ENCODE results near the gene OFD1.

Gene OFD1, protein sequence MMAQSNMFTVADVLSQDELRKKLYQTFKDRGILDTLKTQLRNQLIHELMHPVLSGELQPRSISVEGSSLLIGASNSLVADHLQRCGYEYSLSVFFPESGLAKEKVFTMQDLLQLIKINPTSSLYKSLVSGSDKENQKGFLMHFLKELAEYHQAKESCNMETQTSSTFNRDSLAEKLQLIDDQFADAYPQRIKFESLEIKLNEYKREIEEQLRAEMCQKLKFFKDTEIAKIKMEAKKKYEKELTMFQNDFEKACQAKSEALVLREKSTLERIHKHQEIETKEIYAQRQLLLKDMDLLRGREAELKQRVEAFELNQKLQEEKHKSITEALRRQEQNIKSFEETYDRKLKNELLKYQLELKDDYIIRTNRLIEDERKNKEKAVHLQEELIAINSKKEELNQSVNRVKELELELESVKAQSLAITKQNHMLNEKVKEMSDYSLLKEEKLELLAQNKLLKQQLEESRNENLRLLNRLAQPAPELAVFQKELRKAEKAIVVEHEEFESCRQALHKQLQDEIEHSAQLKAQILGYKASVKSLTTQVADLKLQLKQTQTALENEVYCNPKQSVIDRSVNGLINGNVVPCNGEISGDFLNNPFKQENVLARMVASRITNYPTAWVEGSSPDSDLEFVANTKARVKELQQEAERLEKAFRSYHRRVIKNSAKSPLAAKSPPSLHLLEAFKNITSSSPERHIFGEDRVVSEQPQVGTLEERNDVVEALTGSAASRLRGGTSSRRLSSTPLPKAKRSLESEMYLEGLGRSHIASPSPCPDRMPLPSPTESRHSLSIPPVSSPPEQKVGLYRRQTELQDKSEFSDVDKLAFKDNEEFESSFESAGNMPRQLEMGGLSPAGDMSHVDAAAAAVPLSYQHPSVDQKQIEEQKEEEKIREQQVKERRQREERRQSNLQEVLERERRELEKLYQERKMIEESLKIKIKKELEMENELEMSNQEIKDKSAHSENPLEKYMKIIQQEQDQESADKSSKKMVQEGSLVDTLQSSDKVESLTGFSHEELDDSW

DNA sequence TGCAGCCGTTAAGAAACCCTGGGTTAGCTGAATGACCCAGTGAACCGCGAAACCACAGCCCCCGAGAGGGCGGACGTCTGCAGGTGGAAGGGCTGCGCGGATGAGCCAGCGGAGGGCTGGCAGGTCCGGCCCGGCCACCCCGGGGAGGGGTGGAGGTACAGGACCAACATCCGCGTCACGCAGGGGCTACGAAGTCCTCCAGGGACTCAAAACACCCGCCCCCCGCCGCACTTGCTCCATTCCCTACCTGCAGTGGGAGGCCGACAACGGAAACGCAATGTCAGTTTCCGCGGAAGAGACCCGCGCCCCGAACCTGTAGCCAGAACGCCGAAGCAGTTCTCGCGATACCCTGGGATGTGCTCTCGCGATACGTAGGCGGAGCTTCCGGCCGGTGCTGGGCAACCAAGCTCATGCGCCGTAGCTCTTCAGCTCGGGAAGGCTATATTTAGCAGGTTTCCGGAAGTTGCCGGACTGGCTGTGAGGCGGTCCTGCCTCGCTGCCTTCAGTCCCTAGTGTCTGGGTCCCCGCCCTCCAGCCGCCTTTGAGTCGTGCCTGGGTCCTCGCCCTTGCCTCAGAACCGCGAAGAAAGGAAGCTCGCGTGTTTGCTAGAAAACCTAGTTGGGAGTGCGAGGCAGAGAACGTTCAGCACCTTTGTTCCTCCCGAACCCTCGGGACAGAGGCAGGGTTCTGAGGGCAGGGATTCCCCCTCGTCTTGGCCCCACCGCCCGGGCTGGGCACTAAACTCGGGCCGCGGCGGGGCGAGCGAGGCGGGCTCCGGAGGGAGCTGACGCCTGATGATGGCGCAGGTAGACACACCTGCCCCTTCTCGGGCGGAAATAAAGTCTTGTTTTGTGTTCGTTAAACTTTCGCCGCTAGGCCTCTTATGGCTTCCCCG, at the start of gene OFD1, which contains the start of gene TRAPPC2:
OFD1 (plus strand) TSS at position 471 of the 895 bp plus-strand sequence; CDS start at position 795, 324 bp downstream.
TRAPPC2 (minus strand) TSS at position 343 of the 895 bp plus-strand sequence. CDS start 14,657 bp downstream, outside the sequence.
- no peaks in the 10 kb centered on the region for H3K9me3 ChIP-seq (ENCODE audit: control insufficient read depth, insufficient read depth, low read depth, low read length)
- H3K27ac ChIP-seq (ENCODE audit: extremely low read depth, low read depth, low read length): peak within 1 kb of the TSS; percentile 96
- CTCF ChIA-PET: interaction anchor here (0.7 to 8.5 kb wide), 13 partner anchors 10 to 295 kb away, joined by 3 to 92 read pairs (median 4); partner anchors contain the start of gene GEMIN8
- peaks cover 32 to 38% of the 10 kb centered on the region in 2 experiments for H3K36me3 ChIP-seq (ENCODE audit: control insufficient read depth in 2 of 2, insufficient read depth in 1 of 2, low read length in 2 of 2)
- H3K4me3 ChIP-seq (ENCODE audit: low read depth, low read length): peak within 1 kb of the TSS; percentile 85
- POLR2A ChIA-PET: interaction anchor here (0.5 to 3.4 kb wide), 32 partner anchors 9 to 943 kb away, joined by 3 to 46 read pairs (median 5); partner anchors contain the start of genes GEMIN8, PRPS2, RAB9A and TCEANC
- peaks cover 5% of the 10 kb centered on the region; the same call in 1 of the 2 replicates for H3K4me1 ChIP-seq (ENCODE audit: control insufficient read depth, insufficient read depth, low read length)
- TF ChIP-seq ZNF350 (tag by site-specific recombination; IDR thresholded peaks at IDR 0.05): no peak
- TF ChIP-seq ZNF501 (tag by site-specific recombination; IDR thresholded peaks at IDR 0.05): no peak
- TF ChIP-seq, protein P1, sequence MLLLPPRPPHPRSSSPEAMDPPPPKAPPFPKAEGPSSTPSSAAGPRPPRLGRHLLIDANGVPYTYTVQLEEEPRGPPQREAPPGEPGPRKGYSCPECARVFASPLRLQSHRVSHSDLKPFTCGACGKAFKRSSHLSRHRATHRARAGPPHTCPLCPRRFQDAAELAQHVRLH (tag by site-specific recombination; IDR thresholded peaks at IDR 0.05): peak; percentile 62; the same call in 1 of the 2 replicates
- TF ChIP-seq ZIC2 (tag by site-specific recombination; IDR thresholded peaks at IDR 0.05): no peak
- TF ChIP-seq, protein P2, sequence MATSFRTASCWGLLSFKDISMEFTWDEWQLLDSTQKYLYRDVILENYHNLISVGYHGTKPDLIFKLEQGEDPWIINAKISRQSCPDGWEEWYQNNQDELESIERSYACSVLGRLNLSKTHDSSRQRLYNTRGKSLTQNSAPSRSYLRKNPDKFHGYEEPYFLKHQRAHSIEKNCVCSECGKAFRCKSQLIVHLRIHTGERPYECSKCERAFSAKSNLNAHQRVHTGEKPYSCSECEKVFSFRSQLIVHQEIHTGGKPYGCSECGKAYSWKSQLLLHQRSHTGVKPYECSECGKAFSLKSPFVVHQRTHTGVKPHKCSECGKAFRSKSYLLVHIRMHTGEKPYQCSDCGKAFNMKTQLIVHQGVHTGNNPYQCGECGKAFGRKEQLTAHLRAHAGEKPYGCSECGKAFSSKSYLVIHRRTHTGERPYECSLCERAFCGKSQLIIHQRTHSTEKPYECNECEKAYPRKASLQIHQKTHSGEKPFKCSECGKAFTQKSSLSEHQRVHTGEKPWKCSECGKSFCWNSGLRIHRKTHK (tag by site-specific recombination; IDR thresholded peaks at IDR 0.05): no peak
- TF ChIP-seq MZF1 (tag by site-specific recombination; IDR thresholded peaks at IDR 0.05; ENCODE audit: borderline replicate concordance): no peak
- no peak for TF ChIP-seq ZNF433 (tag by site-specific recombination; IDR thresholded peaks at IDR 0.05; ENCODE audit: low read depth)
- TF ChIP-seq ZNF341 (tag by site-specific recombination; IDR thresholded peaks at IDR 0.05; ENCODE audit: low read depth): peak; percentile 97
- TF ChIP-seq ZNF248 (tag by site-specific recombination; IDR thresholded peaks at IDR 0.05): no peak
- TF ChIP-seq, protein P3, sequence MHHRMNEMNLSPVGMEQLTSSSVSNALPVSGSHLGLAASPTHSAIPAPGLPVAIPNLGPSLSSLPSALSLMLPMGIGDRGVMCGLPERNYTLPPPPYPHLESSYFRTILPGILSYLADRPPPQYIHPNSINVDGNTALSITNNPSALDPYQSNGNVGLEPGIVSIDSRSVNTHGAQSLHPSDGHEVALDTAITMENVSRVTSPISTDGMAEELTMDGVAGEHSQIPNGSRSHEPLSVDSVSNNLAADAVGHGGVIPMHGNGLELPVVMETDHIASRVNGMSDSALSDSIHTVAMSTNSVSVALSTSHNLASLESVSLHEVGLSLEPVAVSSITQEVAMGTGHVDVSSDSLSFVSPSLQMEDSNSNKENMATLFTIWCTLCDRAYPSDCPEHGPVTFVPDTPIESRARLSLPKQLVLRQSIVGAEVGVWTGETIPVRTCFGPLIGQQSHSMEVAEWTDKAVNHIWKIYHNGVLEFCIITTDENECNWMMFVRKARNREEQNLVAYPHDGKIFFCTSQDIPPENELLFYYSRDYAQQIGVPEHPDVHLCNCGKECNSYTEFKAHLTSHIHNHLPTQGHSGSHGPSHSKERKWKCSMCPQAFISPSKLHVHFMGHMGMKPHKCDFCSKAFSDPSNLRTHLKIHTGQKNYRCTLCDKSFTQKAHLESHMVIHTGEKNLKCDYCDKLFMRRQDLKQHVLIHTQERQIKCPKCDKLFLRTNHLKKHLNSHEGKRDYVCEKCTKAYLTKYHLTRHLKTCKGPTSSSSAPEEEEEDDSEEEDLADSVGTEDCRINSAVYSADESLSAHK (tag by site-specific recombination; IDR thresholded peaks at IDR 0.05): peak; percentile 41; the same call in 1 of the 2 replicates
- no peak for TF ChIP-seq ZNF175 (tag by site-specific recombination; IDR thresholded peaks at IDR 0.05)
- peak; percentile 71 for TF ChIP-seq ZNF76 (tag by site-specific recombination; IDR thresholded peaks at IDR 0.05; ENCODE audit: borderline replicate concordance, low read depth)
- TF ChIP-seq ZNF654 (tag by site-specific recombination; IDR thresholded peaks at IDR 0.05; ENCODE audit: low read depth): no peak
- TF ChIP-seq ZNF600 (tag by site-specific recombination; IDR thresholded peaks at IDR 0.05): peak; percentile 95
- no peak for TF ChIP-seq FEZF1 (tag by site-specific recombination; IDR thresholded peaks at IDR 0.05)
- no peak for TF ChIP-seq ZNF302 (tag by site-specific recombination; IDR thresholded peaks at IDR 0.05; ENCODE audit: low read depth)
- TF ChIP-seq, protein P4, sequence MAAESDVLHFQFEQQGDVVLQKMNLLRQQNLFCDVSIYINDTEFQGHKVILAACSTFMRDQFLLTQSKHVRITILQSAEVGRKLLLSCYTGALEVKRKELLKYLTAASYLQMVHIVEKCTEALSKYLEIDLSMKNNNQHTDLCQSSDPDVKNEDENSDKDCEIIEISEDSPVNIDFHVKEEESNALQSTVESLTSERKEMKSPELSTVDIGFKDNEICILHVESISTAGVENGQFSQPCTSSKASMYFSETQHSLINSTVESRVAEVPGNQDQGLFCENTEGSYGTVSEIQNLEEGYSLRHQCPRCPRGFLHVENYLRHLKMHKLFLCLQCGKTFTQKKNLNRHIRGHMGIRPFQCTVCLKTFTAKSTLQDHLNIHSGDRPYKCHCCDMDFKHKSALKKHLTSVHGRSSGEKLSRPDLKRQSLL (tag by site-specific recombination; IDR thresholded peaks at IDR 0.05): no peak
- no peak; the same call in 1 of the 2 replicates for TF ChIP-seq ZNF664 (tag by site-specific recombination; IDR thresholded peaks at IDR 0.05)
- TF ChIP-seq ZBTB7A (tag by site-specific recombination; IDR thresholded peaks at IDR 0.05; ENCODE audit: low read depth): 0 out of 2 replicates have a peak, but pooled peaks have one; percentile 41
- TF ChIP-seq ZNF830 (tag by site-specific recombination; IDR thresholded peaks at IDR 0.05; ENCODE audit: low read depth): no peak
- TF ChIP-seq ZNF549 (tag by site-specific recombination; IDR thresholded peaks at IDR 0.05): no peak
- TF ChIP-seq ZNF169 (tag by site-specific recombination; IDR thresholded peaks at IDR 0.05): no peak
- no peak for TF ChIP-seq ZNF530 (tag by site-specific recombination; IDR thresholded peaks at IDR 0.05; ENCODE audit: low read depth)
- no peak; the same call in 1 of the 2 replicates for TF ChIP-seq GLIS1 (tag by site-specific recombination; IDR thresholded peaks at IDR 0.05)
- no peak for TF ChIP-seq IKZF3 (tag by site-specific recombination; IDR thresholded peaks at IDR 0.05)
- no peak for TF ChIP-seq ZNF837 (tag by site-specific recombination; IDR thresholded peaks at IDR 0.05)
- TF ChIP-seq ZNF155 (tag by site-specific recombination; IDR thresholded peaks at IDR 0.05): no peak
- TF ChIP-seq ZNF366 (tag by site-specific recombination; conservative IDR thresholded peaks at IDR 0.05): no peak
- TF ChIP-seq ZNF121 (tag by site-specific recombination; IDR thresholded peaks at IDR 0.05): 0 out of 2 replicates have a peak, but pooled peaks have one; percentile 39
